PC-9 (cell line): ENCODE data around the gene MSANTD1.

Experiments
- CTCF ChIP-seq: fragments of 200-600 bp; sonication (generic); conservative IDR thresholded peaks from 2 replicates; pipeline ENCODE4 v1.6.1; 2017; ENCODE audit warnings: mixed run types, antibody characterized with exemption, mild to moderate bottlenecking, moderate library complexity
- EZH2 ChIP-seq: fragments of 200-600 bp; sonication (generic); IDR thresholded peaks from 2 replicates; pipeline ENCODE4 v1.8.0; 2017; ENCODE audit warnings: antibody characterized with exemption, low read depth

DNA sequence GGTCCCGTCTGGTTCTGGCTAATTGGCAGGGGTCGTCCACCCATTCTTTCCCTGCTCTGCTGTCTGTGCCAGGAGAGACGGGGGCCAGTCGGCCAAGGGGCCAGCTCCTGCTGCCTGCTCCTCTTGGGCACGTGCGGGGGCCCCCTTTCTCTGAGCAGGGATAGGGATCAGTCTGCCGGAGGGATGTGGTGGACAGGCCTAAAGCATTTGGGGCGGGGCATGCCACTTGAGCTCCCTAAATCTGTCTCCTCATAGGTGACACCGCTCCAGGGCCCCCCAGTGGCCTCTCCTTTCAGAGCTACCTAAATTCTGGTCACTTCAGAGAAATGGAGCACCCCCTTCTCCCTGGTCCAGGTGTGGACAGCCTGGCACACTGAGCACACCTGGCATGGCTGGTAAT lies 4.2 kb upstream of the MSANTD1 start:
- TF ChIP-seq CTCF (no peak), EZH2 (no peak)
